ENCODE measurements around the gene C1QL1. TPM values are rescaled to one million over a fixed set of nuclear protein-coding genes. Genes with fewer than 3 reads are reported as not detected.

C1QL1 gene
- polyA plus RNA-seq, 1 donor (not counting 4 experiments of a cell fraction or from before 2014, with no cell fraction given) = 0.04 TPM

- H3K79me2 ChIP-seq (ENCODE audit: control insufficient read depth, insufficient read depth, low read length) = no peaks in the 10 kb centered on the region
- TF ChIP-seq EZH2 (IDR thresholded peaks at IDR 0.05; ENCODE audit: low read length) (no peak), CTCF (optimal IDR thresholded peaks at IDR 0.05 in 1 of 3, IDR thresholded peaks at IDR 0.05 in 1 of 3, conservative IDR thresholded peaks at IDR 0.05 in 1 of 3; ENCODE audit: extremely low read depth in 1 of 3, insufficient read depth in 2 of 3, low read length in 3 of 3) (no peak)
- H3K27ac ChIP-seq (ENCODE audit: control insufficient read depth, insufficient read depth, low read length) = no peak overlapping the region
- H3K27me3 ChIP-seq (ENCODE audit: control insufficient read depth, extremely low read depth, insufficient read depth, low read length) = peaks cover 29% of the 10 kb centered on the region
- H3K4me2 ChIP-seq (ENCODE audit: control insufficient read depth, extremely low read depth, insufficient read depth, low read depth, low read length) = no peak overlapping the region
- peaks cover 3% of the 10 kb centered on the region for H4K20me1 ChIP-seq (ENCODE audit: control insufficient read depth, extremely low read depth, insufficient read depth, low read length)
- dilution Hi-C loops (cut with MboI; ENCODE audit: extremely low pct_ligation_motif_present, low sequenced_read_pairs) = no loop called here
- no peaks in the 10 kb centered on the region for H3K36me3 ChIP-seq (ENCODE audit: control insufficient read depth in 2 of 2, extremely low read depth in 1 of 2, insufficient read depth in 2 of 2, low read length in 2 of 2)
- no peak overlapping the region for H3K9ac ChIP-seq (ENCODE audit: control insufficient read depth, extremely low read depth, insufficient read depth, low read length)
- H2AFZ ChIP-seq (ENCODE audit: control insufficient read depth, low read length) = no peak overlapping the region
- H3K9me1 ChIP-seq (ENCODE audit: control insufficient read depth, extremely low read depth, insufficient read depth, low read length) = no peaks in the 10 kb centered on the region
- no peak for FAIRE-seq
- no peak overlapping the region for H3K4me3 ChIP-seq (ENCODE audit: control insufficient read depth in 2 of 3, extremely low read depth in 1 of 3, insufficient read depth in 2 of 3, low read depth in 1 of 3, low read length in 3 of 3)
- H3K9me3 ChIP-seq (ENCODE audit: control insufficient read depth, low read depth, low read length) = no peaks in the 10 kb centered on the region
- H3K4me1 ChIP-seq (ENCODE audit: control insufficient read depth, extremely low read depth, insufficient read depth, low read length) = no peaks in the 10 kb centered on the region
- no peak for DNase-seq (ENCODE audit: low read depth, low spot score)
Observed at GRCh38 chr17:44979426-44979995, 11.4 kb upstream of the C1QL1 start.

- dilution Hi-C loops (cut with MboI; ENCODE audit: extremely low pct_ligation_motif_present, low sequenced_read_pairs) = no loop called here
- H3K9me1 ChIP-seq (ENCODE audit: control insufficient read depth, extremely low read depth, insufficient read depth, low read length) = no peaks in the 10 kb centered on the region
- no peak overlapping the region for H2AFZ ChIP-seq (ENCODE audit: control insufficient read depth, low read length)
- no peaks in the 10 kb centered on the region for H3K9me3 ChIP-seq (ENCODE audit: control insufficient read depth, low read depth, low read length)
- DNase-seq (ENCODE audit: low read depth, low spot score) (no peak), FAIRE-seq (no peak)
- H3K36me3 ChIP-seq (ENCODE audit: control insufficient read depth in 2 of 2, extremely low read depth in 1 of 2, insufficient read depth in 2 of 2, low read length in 2 of 2) = no peaks in the 10 kb centered on the region
- no peak overlapping the region for H3K4me3 ChIP-seq (ENCODE audit: control insufficient read depth in 2 of 3, extremely low read depth in 1 of 3, insufficient read depth in 2 of 3, low read depth in 1 of 3, low read length in 3 of 3)
- H3K9ac ChIP-seq (ENCODE audit: control insufficient read depth, extremely low read depth, insufficient read depth, low read length) = no peak overlapping the region
- H3K27me3 ChIP-seq (ENCODE audit: control insufficient read depth, extremely low read depth, insufficient read depth, low read length) = peaks cover 29% of the 10 kb centered on the region
- no peaks in the 10 kb centered on the region for H3K4me1 ChIP-seq (ENCODE audit: control insufficient read depth, extremely low read depth, insufficient read depth, low read length)
- H3K79me2 ChIP-seq (ENCODE audit: control insufficient read depth, insufficient read depth, low read length) = no peaks in the 10 kb centered on the region
- no peak overlapping the region for H3K4me2 ChIP-seq (ENCODE audit: control insufficient read depth, extremely low read depth, insufficient read depth, low read depth, low read length)
- no peak overlapping the region for H3K27ac ChIP-seq (ENCODE audit: control insufficient read depth, insufficient read depth, low read length)
- TF ChIP-seq EZH2 (IDR thresholded peaks at IDR 0.05; ENCODE audit: low read length) = no peak
- TF ChIP-seq CTCF (optimal IDR thresholded peaks at IDR 0.05 in 1 of 3, IDR thresholded peaks at IDR 0.05 in 1 of 3, conservative IDR thresholded peaks at IDR 0.05 in 1 of 3; ENCODE audit: extremely low read depth in 1 of 3, insufficient read depth in 2 of 3, low read length in 3 of 3) = no peak
- peaks cover 3% of the 10 kb centered on the region for H4K20me1 ChIP-seq (ENCODE audit: control insufficient read depth, extremely low read depth, insufficient read depth, low read length)
Observed at GRCh38 chr17:44978807-44979206, 10.7 kb upstream of the C1QL1 start.
